Measurements from ENCODE around the gene FOXJ3. TPM values are rescaled to one million over a fixed set of nuclear protein-coding genes. Genes with fewer than 3 reads are reported as not detected.

FOXJ3 gene
- total RNA-seq, 1 experiment from 2014 or later: 55.3 TPM

DNA sequence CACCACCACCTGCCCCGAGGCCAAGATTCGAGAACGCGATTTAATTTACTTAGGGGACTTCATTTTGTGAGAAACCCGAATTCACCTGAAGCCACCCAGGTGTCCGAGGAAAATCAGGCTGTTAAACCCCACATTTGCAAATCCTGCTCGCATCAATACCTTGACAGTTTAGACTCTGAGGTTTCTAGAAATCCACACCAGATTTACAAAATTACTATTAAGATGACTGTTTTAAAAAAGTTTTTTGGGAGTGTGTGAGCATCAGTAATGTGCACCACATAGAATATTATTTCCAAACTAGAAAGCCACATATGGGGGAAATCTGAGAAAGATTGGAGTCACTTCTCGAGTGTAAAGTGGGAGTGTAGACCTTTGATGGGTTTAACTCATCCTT lies 46.2 kb upstream of the FOXJ3 start:
- H3K9me3 ChIP-seq (ENCODE audit: control insufficient read depth, insufficient read depth, low read depth, low read length): no peaks in the 10 kb centered on the region
- H3K27me3 ChIP-seq (ENCODE audit: control insufficient read depth, insufficient read depth, low read length): 0 out of 2 replicates have a peak, but pooled peaks cover 2% of the 10 kb centered on the region
- DNase-seq (ENCODE audit: low read depth, low spot score): no peak
- TF ChIP-seq SIN3A (IDR thresholded peaks at IDR 0.05; ENCODE audit: borderline replicate concordance, insufficient read depth, low read depth, low read length) (no peak), TCF7L2 (IDR thresholded peaks at IDR 0.05; ENCODE audit: low read depth, low read length) (no peak), POLR2AphosphoS5 (IDR thresholded peaks at IDR 0.05; ENCODE audit: low read depth, low read length) (no peak)
- TF ChIP-seq, protein P1, sequence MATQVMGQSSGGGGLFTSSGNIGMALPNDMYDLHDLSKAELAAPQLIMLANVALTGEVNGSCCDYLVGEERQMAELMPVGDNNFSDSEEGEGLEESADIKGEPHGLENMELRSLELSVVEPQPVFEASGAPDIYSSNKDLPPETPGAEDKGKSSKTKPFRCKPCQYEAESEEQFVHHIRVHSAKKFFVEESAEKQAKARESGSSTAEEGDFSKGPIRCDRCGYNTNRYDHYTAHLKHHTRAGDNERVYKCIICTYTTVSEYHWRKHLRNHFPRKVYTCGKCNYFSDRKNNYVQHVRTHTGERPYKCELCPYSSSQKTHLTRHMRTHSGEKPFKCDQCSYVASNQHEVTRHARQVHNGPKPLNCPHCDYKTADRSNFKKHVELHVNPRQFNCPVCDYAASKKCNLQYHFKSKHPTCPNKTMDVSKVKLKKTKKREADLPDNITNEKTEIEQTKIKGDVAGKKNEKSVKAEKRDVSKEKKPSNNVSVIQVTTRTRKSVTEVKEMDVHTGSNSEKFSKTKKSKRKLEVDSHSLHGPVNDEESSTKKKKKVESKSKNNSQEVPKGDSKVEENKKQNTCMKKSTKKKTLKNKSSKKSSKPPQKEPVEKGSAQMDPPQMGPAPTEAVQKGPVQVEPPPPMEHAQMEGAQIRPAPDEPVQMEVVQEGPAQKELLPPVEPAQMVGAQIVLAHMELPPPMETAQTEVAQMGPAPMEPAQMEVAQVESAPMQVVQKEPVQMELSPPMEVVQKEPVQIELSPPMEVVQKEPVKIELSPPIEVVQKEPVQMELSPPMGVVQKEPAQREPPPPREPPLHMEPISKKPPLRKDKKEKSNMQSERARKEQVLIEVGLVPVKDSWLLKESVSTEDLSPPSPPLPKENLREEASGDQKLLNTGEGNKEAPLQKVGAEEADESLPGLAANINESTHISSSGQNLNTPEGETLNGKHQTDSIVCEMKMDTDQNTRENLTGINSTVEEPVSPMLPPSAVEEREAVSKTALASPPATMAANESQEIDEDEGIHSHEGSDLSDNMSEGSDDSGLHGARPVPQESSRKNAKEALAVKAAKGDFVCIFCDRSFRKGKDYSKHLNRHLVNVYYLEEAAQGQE (IDR thresholded peaks at IDR 0.05; ENCODE audit: insufficient read depth in 1 of 2, low read depth in 2 of 2, low read length in 1 of 2): no peak
- TF ChIP-seq, protein P2, sequence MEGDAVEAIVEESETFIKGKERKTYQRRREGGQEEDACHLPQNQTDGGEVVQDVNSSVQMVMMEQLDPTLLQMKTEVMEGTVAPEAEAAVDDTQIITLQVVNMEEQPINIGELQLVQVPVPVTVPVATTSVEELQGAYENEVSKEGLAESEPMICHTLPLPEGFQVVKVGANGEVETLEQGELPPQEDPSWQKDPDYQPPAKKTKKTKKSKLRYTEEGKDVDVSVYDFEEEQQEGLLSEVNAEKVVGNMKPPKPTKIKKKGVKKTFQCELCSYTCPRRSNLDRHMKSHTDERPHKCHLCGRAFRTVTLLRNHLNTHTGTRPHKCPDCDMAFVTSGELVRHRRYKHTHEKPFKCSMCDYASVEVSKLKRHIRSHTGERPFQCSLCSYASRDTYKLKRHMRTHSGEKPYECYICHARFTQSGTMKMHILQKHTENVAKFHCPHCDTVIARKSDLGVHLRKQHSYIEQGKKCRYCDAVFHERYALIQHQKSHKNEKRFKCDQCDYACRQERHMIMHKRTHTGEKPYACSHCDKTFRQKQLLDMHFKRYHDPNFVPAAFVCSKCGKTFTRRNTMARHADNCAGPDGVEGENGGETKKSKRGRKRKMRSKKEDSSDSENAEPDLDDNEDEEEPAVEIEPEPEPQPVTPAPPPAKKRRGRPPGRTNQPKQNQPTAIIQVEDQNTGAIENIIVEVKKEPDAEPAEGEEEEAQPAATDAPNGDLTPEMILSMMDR (IDR thresholded peaks at IDR 0.05): no peak
- no TSS peak for BruUV-seq (replicated peaks)
- no peak overlapping the region for H3K27ac ChIP-seq (ENCODE audit: low read length)
- intact Hi-C loops (cut with micrococcal nuclease; ENCODE audit: unreplicated experiment): no loop called here
- peaks cover 11% of the 10 kb centered on the region for H3K4me1 ChIP-seq (ENCODE audit: control insufficient read depth, insufficient read depth, low read length)
- in situ Hi-C loops (cut with HindIII; ENCODE audit: low pct_unique_long_range_greater_than_20kb, low sequenced_read_pairs): no loop called here
- no peaks in the 10 kb centered on the region for H3K36me3 ChIP-seq (ENCODE audit: control insufficient read depth, insufficient read depth, low read length)
- no peak for ATAC-seq
- H3K4me3 ChIP-seq (ENCODE audit: low read depth in 2 of 2, low read length in 2 of 2): peak overlapping the region; percentile 58 to 62
- CTCF ChIA-PET: no interaction called here
- POLR2A ChIA-PET: no interaction called here

DNA sequence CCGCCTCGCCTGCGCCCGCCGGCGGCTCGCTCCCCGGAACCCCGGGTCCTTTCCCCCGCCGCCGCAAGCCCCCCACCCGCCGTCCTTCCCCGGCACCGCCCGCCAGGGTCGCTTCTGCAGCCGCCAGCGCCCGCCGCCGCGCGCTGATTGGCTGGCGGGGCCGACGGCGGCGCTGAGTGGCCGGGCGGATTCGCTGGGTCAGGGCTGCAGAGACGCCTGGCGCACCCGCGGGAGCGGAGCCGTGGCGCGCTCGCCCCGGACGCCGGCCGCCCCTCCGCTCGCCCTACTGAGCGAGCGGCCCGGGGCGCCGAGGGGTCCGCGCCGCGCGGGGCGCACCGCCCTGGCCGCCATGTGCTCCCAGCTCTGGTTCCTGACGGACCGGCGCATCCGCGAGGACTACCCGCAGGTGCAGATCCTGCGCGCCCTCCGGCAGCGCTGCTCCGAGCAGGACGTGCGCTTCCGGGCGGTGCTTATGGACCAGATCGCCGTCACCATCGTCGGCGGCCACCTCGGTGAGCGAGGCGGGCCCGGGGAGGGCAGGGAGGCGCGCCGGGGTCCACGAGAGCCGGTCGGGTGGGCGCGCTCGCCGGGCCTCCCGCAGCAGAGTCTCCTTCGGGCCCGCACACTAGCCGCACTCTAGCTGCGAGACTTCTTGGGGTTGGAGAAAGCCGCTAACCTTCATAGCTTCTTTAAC lies 45.7 kb upstream of the FOXJ3 start, which contains the start of gene RIMKLA:
RIMKLA (plus strand) TSS at position 207 of the 694 bp plus-strand sequence; CDS start at position 350, 143 bp downstream.
- ChIA-PET POLR2A (no interaction called here), CTCF (no interaction called here)
- TF ChIP-seq, protein P2 (IDR thresholded peaks at IDR 0.05): no peak
- TF ChIP-seq, protein P1 (IDR thresholded peaks at IDR 0.05; ENCODE audit: insufficient read depth in 1 of 2, low read depth in 2 of 2, low read length in 1 of 2): no peak
- TF ChIP-seq SIN3A (IDR thresholded peaks at IDR 0.05; ENCODE audit: borderline replicate concordance, insufficient read depth, low read depth, low read length) (no peak), TCF7L2 (IDR thresholded peaks at IDR 0.05; ENCODE audit: low read depth, low read length) (no peak), POLR2AphosphoS5 (IDR thresholded peaks at IDR 0.05; ENCODE audit: low read depth, low read length) (no peak)
- BruUV-seq (replicated peaks): no TSS peak
- Histone ChIP-seq H3K36me3 (ENCODE audit: control insufficient read depth, insufficient read depth, low read length) (no peaks in the 10 kb centered on the region), H3K27ac (ENCODE audit: low read length) (peak within 1 kb of the TSS; percentile 52; the same call in 1 of the 2 replicates), H3K4me3 (ENCODE audit: low read depth in 2 of 2, low read length in 2 of 2) (peak within 1 kb of the TSS; percentile 58 to 62), H3K27me3 (ENCODE audit: control insufficient read depth, insufficient read depth, low read length) (0 out of 2 replicates have a peak, but pooled peaks cover 2% of the 10 kb centered on the region), H3K4me1 (ENCODE audit: control insufficient read depth, insufficient read depth, low read length) (peaks cover 11% of the 10 kb centered on the region), H3K9me3 (ENCODE audit: control insufficient read depth, insufficient read depth, low read depth, low read length) (no peaks in the 10 kb centered on the region)
- DNase-seq (ENCODE audit: low read depth, low spot score): no peak
- peak; percentile 99 for ATAC-seq
- intact Hi-C loops (cut with micrococcal nuclease; ENCODE audit: unreplicated experiment): no loop called here
- in situ Hi-C loops (cut with HindIII; ENCODE audit: low pct_unique_long_range_greater_than_20kb, low sequenced_read_pairs): no loop called here
